AG04449 (cell line): ENCODE data around the gene FRMD5.

Source experiments
- CTCF ChIA-PET: fragments of 350-600 bp; formaldehyde crosslinking; extraction: SDS; loops from one replicate; lab custom pipeline; 2021; ENCODE audit warnings: antibody characterized with exemption; lab: Yijun Ruan, JAX
- POLR2A ChIA-PET: fragments of 400-600, 350-600 bp; formaldehyde crosslinking; extraction: SDS; loops from one replicate; lab custom pipeline; 2020; ENCODE audit warnings: antibody characterized with exemption, inconsistent platforms; lab: Yijun Ruan, JAX
- DNase-seq: peaks from one replicate; pipeline ENCODE4 v3.0.0-alpha.2; 2010; ENCODE audit warnings: low read depth, low spot score
- H3K4me3 ChIP-seq: 2 replicates; pipeline ENCODE4 v1.5.1; 2011; ENCODE audit warnings: low read depth, mild to moderate bottlenecking, control low read depth, low read length
- CTCF ChIP-seq: IDR thresholded peaks from one replicate; pipeline ENCODE4 v1.5.1; 2011; ENCODE audit warnings: mild to moderate bottlenecking, moderate library complexity, low read length, control low read depth, inconsistent platforms; ENCODE audit not compliant: insufficient read depth; ENCODE audit errors: missing control alignments

FRMD5 gene

GRCh38 chr15:44028349-44028748, 166.7 kb downstream of the FRMD5 start:
- ChIA-PET POLR2A (no interaction called here), CTCF (no interaction called here)
- DNase-seq: no peak
- TF ChIP-seq CTCF: no peak
- no peak overlapping the region for H3K4me3 ChIP-seq

- no peak for TF ChIP-seq CTCF
- no peak overlapping the region for H3K4me3 ChIP-seq
- ChIA-PET CTCF (no interaction called here), POLR2A (no interaction called here)
- DNase-seq: no peak
Measured at GRCh38 chr15:44024155-44024554, 170.9 kb downstream of the FRMD5 start.

- POLR2A ChIA-PET: no interaction called here
- CTCF ChIA-PET: interaction anchor here (0.6 to 2.8 kb wide), 3 partner anchors 10 to 43 kb away, joined by 3 to 9 read pairs (median 3); no protein-coding TSS in a partner anchor
Measured at GRCh38 chr15:44023176-44023575, 171.9 kb downstream of the FRMD5 start.

GRCh38 chr15:44018151-44018550, 176.9 kb downstream of the FRMD5 start:
- CTCF ChIA-PET: no interaction called here
- DNase-seq: no peak
- TF ChIP-seq CTCF: no peak
- H3K4me3 ChIP-seq: no peak overlapping the region
- POLR2A ChIA-PET: no interaction called here

More at GRCh38 chr15:44023176-44023575, 171.9 kb downstream of the FRMD5 start:
- no peak overlapping the region for H3K4me3 ChIP-seq
- TF ChIP-seq CTCF: no peak
- no peak for DNase-seq

GRCh38 chr15:44015545-44016305, 179.3 kb downstream of the FRMD5 start:
- POLR2A ChIA-PET: no interaction called here
- CTCF ChIA-PET: no interaction called here
- no peak for TF ChIP-seq CTCF
- no peak for DNase-seq
- H3K4me3 ChIP-seq: no peak overlapping the region

GRCh38 chr15:44011238-44011854, 183.7 kb downstream of the FRMD5 start:
- no peak overlapping the region for H3K4me3 ChIP-seq
- POLR2A ChIA-PET: no interaction called here
- no peak for DNase-seq
- TF ChIP-seq CTCF: no peak
- CTCF ChIA-PET: interaction anchor here (2.6 to 2.9 kb wide), 2 partner anchors 11 to 54 kb away, joined by 8 to 9 read pairs; no protein-coding TSS in a partner anchor
